Transverse colon (tissue), 3 donors: ENCODE measurements around the gene CHD3.

Experiments used
- CTCF ChIP-seq, 5 experiments: fragments of 200-600 bp in 3 of 5; fragments of 450-650 bp in 2 of 5; sonication (generic) in 3 of 5; IDR thresholded peaks; 1 replicate in 2 of 5; 2 replicates in 3 of 5; pipeline ENCODE4 v1.5.1; 2016 to 2017; ENCODE audit warnings: antibody characterized with exemption in 5 of 5, inconsistent platforms in 3 of 5, mild to moderate bottlenecking in 2 of 5, moderate library complexity in 1 of 5
- EP300 ChIP-seq: sonication (generic); formaldehyde crosslinking; IDR thresholded peaks from one replicate; pipeline ENCODE4 v1.6.1; 2017; ENCODE audit warnings: antibody characterized with exemption, low read depth
- POLR2A ChIP-seq: fragments of 450-650 bp; IDR thresholded peaks from one replicate; pipeline ENCODE4 v1.6.1; 2016; ENCODE audit warnings: antibody characterized with exemption, mild to moderate bottlenecking, moderate library complexity

- no peak for TF ChIP-seq CTCF (IDR thresholded peaks at IDR 0.05)
- no peak for TF ChIP-seq EP300
- no peak for TF ChIP-seq POLR2A
Measured at GRCh38 chr17:7839190-7839875, 49.3 kb upstream of the CHD3 start.
